ENCODE data around the gene ITGB4.

ITGB4 gene

GRCh38 chr17:75697651-75698291, 23.5 kb upstream of the ITGB4 start:
- DNase-seq (ENCODE audit: low spot score) (no peak), FAIRE-seq (no peak)

- DNase-seq (ENCODE audit: low spot score) (no peak), FAIRE-seq (no peak)
Observed at GRCh38 chr17:75698659-75699058, 22.6 kb upstream of the ITGB4 start.

- DNase-seq (ENCODE audit: low spot score) (no peak), FAIRE-seq (no peak)
Observed at GRCh38 chr17:75701288-75701687, 20.0 kb upstream of the ITGB4 start.

GRCh38 chr17:75703191-75703590, 18.1 kb upstream of the ITGB4 start:
- FAIRE-seq (no peak), DNase-seq (ENCODE audit: low spot score) (no peak)

- no peak for DNase-seq (ENCODE audit: low spot score)
- FAIRE-seq: no peak
Observed at GRCh38 chr17:75703591-75703990, 17.7 kb upstream of the ITGB4 start.

GRCh38 chr17:75704963-75705875, 16.0 kb upstream of the ITGB4 start:
- no peak for DNase-seq (ENCODE audit: low spot score)
- FAIRE-seq: no peak

- FAIRE-seq: no peak
Observed at GRCh38 chr17:75706042-75706728, 15.1 kb upstream of the ITGB4 start.

GRCh38 chr17:75707079-75707571, 14.1 kb upstream of the ITGB4 start:
- FAIRE-seq (no peak), DNase-seq (ENCODE audit: low spot score) (no peak)

More at GRCh38 chr17:75706042-75706728, 15.1 kb upstream of the ITGB4 start:
- DNase-seq (ENCODE audit: low spot score): no peak

- DNase-seq (ENCODE audit: low spot score): no peak
- no peak for FAIRE-seq
Observed at GRCh38 chr17:75712446-75712845, 8.8 kb upstream of the ITGB4 start.

- FAIRE-seq (no peak), DNase-seq (ENCODE audit: low spot score) (no peak)
Observed at GRCh38 chr17:75719732-75720131, 1.5 kb upstream of the ITGB4 start.

- FAIRE-seq: no peak
Observed at GRCh38 chr17:75721463-75722011, 278 bp downstream of the ITGB4 start.

GRCh38 chr17:75722076-75722475, 817 bp downstream of the ITGB4 start:
- FAIRE-seq: no peak
- no peak for DNase-seq (ENCODE audit: low spot score)

More at GRCh38 chr17:75721463-75722011, 278 bp downstream of the ITGB4 start:
- no peak for DNase-seq (ENCODE audit: low spot score)

- FAIRE-seq: no peak
Observed at GRCh38 chr17:75722542-75723095, 1.4 kb downstream of the ITGB4 start.

GRCh38 chr17:75723171-75723930, 2.1 kb downstream of the ITGB4 start:
- DNase-seq (ENCODE audit: low spot score): no peak

More at GRCh38 chr17:75722542-75723095, 1.4 kb downstream of the ITGB4 start:
- DNase-seq (ENCODE audit: low spot score): no peak

GRCh38 chr17:75724016-75725003, 3.1 kb downstream of the ITGB4 start:
- FAIRE-seq: peak; percentile 46

More at GRCh38 chr17:75723171-75723930, 2.1 kb downstream of the ITGB4 start:
- no peak for FAIRE-seq

GRCh38 chr17:75725504-75725903, 4.2 kb downstream of the ITGB4 start:
- FAIRE-seq: no peak
- no peak for DNase-seq (ENCODE audit: low spot score)

More at GRCh38 chr17:75724016-75725003, 3.1 kb downstream of the ITGB4 start:
- no peak for DNase-seq (ENCODE audit: low spot score)

- FAIRE-seq: no peak
- no peak for DNase-seq (ENCODE audit: low spot score)
Observed at GRCh38 chr17:75727391-75727790, 6.1 kb downstream of the ITGB4 start.

GRCh38 chr17:75729351-75729750, 8.1 kb downstream of the ITGB4 start:
- FAIRE-seq: no peak
- DNase-seq (ENCODE audit: low spot score): no peak

GRCh38 chr17:75730065-75730464, 8.8 kb downstream of the ITGB4 start:
- DNase-seq (ENCODE audit: low spot score) (no peak), FAIRE-seq (no peak)
